HEK293 (cell line): Measurements from ENCODE around the gene TBL1X.

Experiments
- CTCF ChIA-PET: fragments of 350-600 bp; formaldehyde crosslinking; extraction: SDS; loops from one replicate; lab custom pipeline; 2021; ENCODE audit warnings: antibody characterized with exemption; lab: Yijun Ruan, JAX
- POLR2A ChIA-PET: fragments of 300-600 bp; formaldehyde crosslinking; extraction: SDS; loops from one replicate; lab custom pipeline; 2020; ENCODE audit warnings: antibody characterized with exemption, inconsistent platforms; lab: Yijun Ruan, JAX
- H3K27ac ChIP-seq: fragments of 200-500 bp; sonication (Bioruptor generic); 2 replicates; pipeline ENCODE4 v1.5.1; 2014; ENCODE audit warnings: low read depth, low read length, control low read depth, inconsistent platforms; ENCODE audit errors: extremely low read depth
- H3K36me3 ChIP-seq, 2 experiments: fragments of 200-500 bp in 1 of 2; sonication (Bioruptor generic) in 1 of 2; 1 replicate in 1 of 2; 2 replicates in 1 of 2; pipeline ENCODE4 v1.5.1; 2014 to 2017; ENCODE audit warnings: inconsistent platforms in 2 of 2, low read length in 2 of 2; ENCODE audit not compliant: control insufficient read depth in 2 of 2, insufficient read depth in 1 of 2
- H3K4me1 ChIP-seq: fragments of 200-500 bp; sonication (Bioruptor generic); 2 replicates; pipeline ENCODE4 v1.5.1; 2014; ENCODE audit warnings: mild to moderate bottlenecking, low read length, inconsistent platforms; ENCODE audit not compliant: control insufficient read depth, insufficient read depth
- H3K4me3 ChIP-seq: 2 replicates; pipeline ENCODE4 v1.5.1; 2011; ENCODE audit warnings: low read depth, mild to moderate bottlenecking, control low read depth, low read length, moderate library complexity
- H3K9me3 ChIP-seq: fragments of 200-500 bp; sonication (Bioruptor generic); 2 replicates; pipeline ENCODE4 v1.5.1; 2014; ENCODE audit warnings: low read depth, low read length, inconsistent platforms; ENCODE audit not compliant: control insufficient read depth, insufficient read depth
- ELK4 ChIP-seq: IDR thresholded peaks from 2 replicates; pipeline ENCODE4 v1.6.1; 2011; ENCODE audit warnings: mild to moderate bottlenecking, low read depth, low read length, borderline replicate concordance
- GLI4 ChIP-seq: fragments of 450-650 bp; formaldehyde crosslinking; IDR thresholded peaks from 2 replicates; pipeline ENCODE4 v1.5.1; 2016; ENCODE audit warnings: missing biosample characterization, missing genetic modification characterization
- KLF16 ChIP-seq: fragments of 450-650 bp; formaldehyde crosslinking; IDR thresholded peaks from 2 replicates; pipeline ENCODE4 v1.5.1; 2017; ENCODE audit warnings: missing biosample characterization, missing genetic modification characterization
- KLF8 ChIP-seq: fragments of 450-650 bp; formaldehyde crosslinking; IDR thresholded peaks from 2 replicates; pipeline ENCODE4 v1.5.1; 2016; ENCODE audit warnings: missing biosample characterization, missing genetic modification characterization
- MEIS1 ChIP-seq: sonication (generic); formaldehyde crosslinking; IDR thresholded peaks from 2 replicates; pipeline ENCODE4 v1.8.1; 2022; ENCODE audit warnings: missing genetic modification reagents, mild to moderate bottlenecking, borderline replicate concordance
- MYNN ChIP-seq: fragments of 450-650 bp; formaldehyde crosslinking; IDR thresholded peaks from 2 replicates; pipeline ENCODE4 v1.5.1; 2016; ENCODE audit warnings: missing biosample characterization, missing genetic modification characterization, borderline replicate concordance
- OSR2 ChIP-seq: fragments of 450-650 bp; formaldehyde crosslinking; IDR thresholded peaks from 2 replicates; pipeline ENCODE4 v1.5.1; 2016; ENCODE audit warnings: missing biosample characterization, missing genetic modification characterization
- PBX3 ChIP-seq: sonication (generic); formaldehyde crosslinking; IDR thresholded peaks from 2 replicates; pipeline ENCODE4 v1.8.1; 2022; ENCODE audit warnings: mild to moderate bottlenecking, moderate library complexity, missing genetic modification reagents
- PRDM1 ChIP-seq: fragments of 450-650 bp; formaldehyde crosslinking; IDR thresholded peaks from 2 replicates; pipeline ENCODE4; 2016; ENCODE audit warnings: missing biosample characterization, missing genetic modification characterization
- PRDM4 ChIP-seq: fragments of 450-650 bp; formaldehyde crosslinking; IDR thresholded peaks from 2 replicates; pipeline ENCODE4 v1.5.1; 2017; ENCODE audit warnings: missing biosample characterization, missing genetic modification characterization
- SALL2 ChIP-seq: fragments of 450-650 bp; formaldehyde crosslinking; IDR thresholded peaks from 2 replicates; pipeline ENCODE4 v1.5.0; 2017; ENCODE audit warnings: missing biosample characterization, mild to moderate bottlenecking, missing genetic modification characterization, borderline replicate concordance
- SP2 ChIP-seq: fragments of 450-650 bp; formaldehyde crosslinking; IDR thresholded peaks from 2 replicates; pipeline ENCODE4 v1.5.1; 2016; ENCODE audit warnings: missing biosample characterization, missing genetic modification characterization
- TCF7L2 ChIP-seq: IDR thresholded peaks from 2 replicates; pipeline ENCODE4 v1.6.1; 2011; ENCODE audit warnings: low read depth, mild to moderate bottlenecking, inconsistent platforms, low read length, moderate library complexity, borderline replicate concordance
- ZFHX2 ChIP-seq: fragments of 450-650 bp; formaldehyde crosslinking; conservative IDR thresholded peaks from 2 replicates; pipeline ENCODE4 v1.5.1; 2016; ENCODE audit warnings: missing biosample characterization, missing genetic modification characterization
- ZNF239 ChIP-seq: fragments of 450-650 bp; formaldehyde crosslinking; IDR thresholded peaks from 2 replicates; pipeline ENCODE4 v1.5.1; 2016; ENCODE audit warnings: missing biosample characterization, missing genetic modification characterization
- ZNF311 ChIP-seq: fragments of 450-650 bp; formaldehyde crosslinking; IDR thresholded peaks from 2 replicates; pipeline ENCODE4 v1.5.1; 2017; ENCODE audit warnings: missing biosample characterization, missing genetic modification characterization, borderline replicate concordance
- ZNF48 ChIP-seq: fragments of 450-650 bp; formaldehyde crosslinking; IDR thresholded peaks from 2 replicates; pipeline ENCODE4 v1.5.1; 2016; ENCODE audit warnings: missing biosample characterization, missing genetic modification characterization
- ZNF501 ChIP-seq: fragments of 450-650 bp; formaldehyde crosslinking; IDR thresholded peaks from 2 replicates; pipeline ENCODE4 v1.5.1; 2016; ENCODE audit warnings: missing biosample characterization, missing genetic modification characterization
- ZNF548 ChIP-seq: fragments of 450-650 bp; formaldehyde crosslinking; IDR thresholded peaks from 2 replicates; pipeline ENCODE4 v1.5.1; 2016; ENCODE audit warnings: missing biosample characterization, missing genetic modification characterization
- ZNF558 ChIP-seq: fragments of 450-650 bp; formaldehyde crosslinking; IDR thresholded peaks from 2 replicates; pipeline ENCODE4 v1.5.1; 2016; ENCODE audit warnings: missing biosample characterization, missing genetic modification characterization
- ZNF571 ChIP-seq: fragments of 450-650 bp; formaldehyde crosslinking; IDR thresholded peaks from 2 replicates; pipeline ENCODE4 v1.5.0; 2017; ENCODE audit warnings: missing biosample characterization, missing genetic modification characterization
- ZNF776 ChIP-seq: fragments of 450-650 bp; formaldehyde crosslinking; IDR thresholded peaks from 2 replicates; pipeline ENCODE4 v1.5.0; 2017; ENCODE audit warnings: missing biosample characterization, missing genetic modification characterization, borderline replicate concordance
- ZNF792 ChIP-seq: fragments of 450-650 bp; formaldehyde crosslinking; IDR thresholded peaks from 2 replicates; pipeline ENCODE4 v1.5.1; 2016; ENCODE audit warnings: missing biosample characterization, missing genetic modification characterization
- ZNF837 ChIP-seq: fragments of 450-650 bp; formaldehyde crosslinking; IDR thresholded peaks from 2 replicates; pipeline ENCODE4 v1.5.1; 2016; ENCODE audit warnings: missing biosample characterization, missing genetic modification characterization
- ZNF843 ChIP-seq: fragments of 450-650 bp; formaldehyde crosslinking; IDR thresholded peaks from 2 replicates; pipeline ENCODE4 v1.5.1; 2016; ENCODE audit warnings: missing biosample characterization, missing genetic modification characterization
- ZSCAN30 ChIP-seq: fragments of 450-650 bp; IDR thresholded peaks from 2 replicates; pipeline ENCODE4 v1.5.1; 2018; ENCODE audit warnings: missing biosample characterization, mild to moderate bottlenecking, missing genetic modification characterization, moderate library complexity
- ZSCAN4 ChIP-seq: fragments of 450-650 bp; formaldehyde crosslinking; IDR thresholded peaks from 2 replicates; pipeline ENCODE4 v1.5.1; 2017; ENCODE audit warnings: missing biosample characterization, missing genetic modification characterization

The TBL1X gene

DNA sequence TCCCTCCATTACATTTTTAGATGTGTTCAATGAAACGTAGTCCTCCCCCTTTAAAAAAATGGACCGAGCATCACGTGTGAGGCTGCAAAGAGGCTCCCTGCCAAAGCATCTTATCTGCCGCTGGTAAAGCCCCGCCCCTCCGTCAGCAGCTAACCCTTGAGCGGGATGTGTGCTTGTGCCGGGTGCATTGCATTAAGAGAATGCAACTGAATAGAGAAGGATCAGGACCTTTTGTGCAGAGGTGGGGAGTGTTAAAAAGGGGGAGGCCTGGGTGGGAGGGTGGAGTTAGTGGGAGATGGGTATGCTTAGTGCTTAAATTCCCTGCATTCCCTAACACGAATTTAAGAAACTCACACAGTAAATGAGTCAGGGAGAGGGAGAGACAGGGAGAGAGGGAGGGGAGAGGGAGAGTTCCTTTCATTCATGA is 66.0 kb downstream of the TBL1X start (continued):
- TF ChIP-seq ZNF837 (tag by site-specific recombination): no peak

DNA sequence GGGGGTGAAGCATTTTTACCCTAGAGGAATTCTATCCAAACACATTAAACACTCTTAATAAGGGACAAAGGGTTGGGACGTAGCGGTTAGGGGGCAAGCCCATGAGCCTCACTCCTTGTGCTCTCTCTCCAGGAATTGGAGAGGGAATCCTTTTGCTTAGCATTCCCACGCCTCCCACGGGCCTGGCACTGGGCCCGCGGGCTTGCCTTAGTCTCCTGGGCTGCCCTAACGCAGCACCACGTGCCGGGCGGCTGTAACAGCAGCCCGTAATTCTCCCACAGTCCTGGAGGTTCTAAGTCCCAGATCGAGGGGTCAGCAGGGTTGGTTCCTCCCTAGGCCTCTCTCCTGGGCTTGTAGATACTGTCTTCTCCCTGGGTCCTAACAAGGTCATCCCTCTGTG is 67.5 kb downstream of the TBL1X start:
- CTCF ChIA-PET: no interaction called here
- H3K36me3 ChIP-seq: no peaks in the 10 kb centered on the region
- H3K9me3 ChIP-seq: no peaks in the 10 kb centered on the region
- 0 out of 2 replicates have a peak, but pooled peaks have one; percentile 17 for TF ChIP-seq ZFHX2 (tag by site-specific recombination)
- no peak for TF ChIP-seq ZNF548
- TF ChIP-seq, all 188 proteins: peak for 1
- H3K4me1 ChIP-seq: no peaks in the 10 kb centered on the region
- no peak overlapping the region for H3K27ac ChIP-seq
- POLR2A ChIA-PET: no interaction called here
- no peak overlapping the region for H3K4me3 ChIP-seq

DNA sequence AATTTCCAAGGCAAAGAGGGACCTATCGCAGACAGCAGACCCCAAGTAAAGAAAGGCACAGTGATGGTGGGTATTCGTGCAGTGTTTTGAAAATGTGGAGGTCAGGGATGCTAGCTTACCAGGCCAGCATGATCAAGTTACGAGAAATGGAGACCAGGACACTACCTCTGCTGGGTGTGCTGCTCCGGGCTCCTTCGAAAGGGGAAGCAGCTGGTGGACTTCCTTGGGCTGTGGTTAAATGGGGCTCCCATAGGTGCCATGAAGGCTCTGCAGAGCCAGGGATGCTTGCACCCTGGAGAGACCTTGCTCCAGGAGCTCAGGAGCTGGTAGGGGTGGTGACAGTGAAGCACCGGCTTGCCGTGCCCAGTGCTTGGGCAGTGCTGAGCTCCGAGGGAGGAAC is 68.8 kb downstream of the TBL1X start:
- no peak overlapping the region for H3K4me3 ChIP-seq
- CTCF ChIA-PET: no interaction called here
- H3K9me3 ChIP-seq: no peaks in the 10 kb centered on the region
- no peaks in the 10 kb centered on the region for H3K36me3 ChIP-seq
- H3K27ac ChIP-seq: no peak overlapping the region
- POLR2A ChIA-PET: no interaction called here
- TF ChIP-seq ZNF843: no peak
- TF ChIP-seq PRDM4: no peak
- TF ChIP-seq MEIS1 (CRISPR knock-in tag): no peak
- no peak for TF ChIP-seq ELK4
- no peak for TF ChIP-seq ZNF239 (tag by site-specific recombination)
- TF ChIP-seq OSR2 (tag by site-specific recombination): no peak
- TF ChIP-seq SP2 (tag by site-specific recombination): no peak
- no peaks in the 10 kb centered on the region for H3K4me1 ChIP-seq

DNA sequence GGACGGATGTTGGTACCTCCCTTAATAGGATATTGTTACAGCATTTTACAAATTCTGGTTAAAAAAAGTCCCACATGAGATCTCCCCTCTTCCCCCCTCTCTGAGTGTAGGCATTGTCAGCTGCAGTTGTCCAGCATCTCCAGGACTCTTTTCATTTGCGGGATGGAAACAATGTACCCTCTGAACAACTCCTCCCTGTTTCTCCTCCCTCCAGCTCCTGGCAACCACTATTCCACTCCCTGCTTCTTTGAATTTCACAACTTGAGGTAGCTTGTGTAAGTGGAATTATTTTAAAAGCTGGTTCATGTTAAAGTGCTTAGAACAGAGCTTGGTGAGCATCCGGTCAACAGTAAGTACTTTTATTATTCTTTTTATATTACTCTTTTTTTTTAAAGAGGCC is 69.8 kb downstream of the TBL1X start:
- H3K36me3 ChIP-seq: no peaks in the 10 kb centered on the region
- H3K27ac ChIP-seq: no peak overlapping the region
- POLR2A ChIA-PET: no interaction called here
- no peaks in the 10 kb centered on the region for H3K9me3 ChIP-seq
- CTCF ChIA-PET: no interaction called here
- H3K4me3 ChIP-seq: no peak overlapping the region
- TF ChIP-seq ZNF792 (tag by site-specific recombination): no peak
- no peak for TF ChIP-seq KLF16 (tag by site-specific recombination)
- no peak for TF ChIP-seq ZSCAN30 (tag by site-specific recombination)
- no peak for TF ChIP-seq ZNF558
- TF ChIP-seq ZSCAN4: no peak
- no peak for TF ChIP-seq ZNF776 (tag by site-specific recombination)
- TF ChIP-seq PBX3 (CRISPR knock-in tag): no peak
- no peak for TF ChIP-seq KLF8 (tag by site-specific recombination)
- no peak for TF ChIP-seq SALL2 (tag by site-specific recombination)
- TF ChIP-seq ZNF571 (tag by site-specific recombination): no peak
- no peak for TF ChIP-seq ZNF501 (tag by site-specific recombination)
- TF ChIP-seq ZNF48 (tag by site-specific recombination): no peak
- TF ChIP-seq TCF7L2: no peak
- TF ChIP-seq MYNN: no peak
- no peak for TF ChIP-seq PRDM1 (tag by site-specific recombination)
- no peak for TF ChIP-seq GLI4 (tag by site-specific recombination)
- TF ChIP-seq ZNF311 (tag by site-specific recombination): no peak
- no peaks in the 10 kb centered on the region for H3K4me1 ChIP-seq
